GM04504 (cell line): ENCODE measurements around the gene TMPRSS5.
A peak's percentile ranks its signal among the peaks of the same experiment; 100 is the strongest.
"Not testable (repeated sequence)": the region's sequence is repeated elsewhere in the genome, so short reads cannot be mapped to it uniquely, and the experiment has no call there.

Source experiments
- DNase-seq: peaks from one replicate; pipeline ENCODE4 v3.0.0-alpha.2; 2012; ENCODE audit warnings: low read depth

Gene TMPRSS5

DNA sequence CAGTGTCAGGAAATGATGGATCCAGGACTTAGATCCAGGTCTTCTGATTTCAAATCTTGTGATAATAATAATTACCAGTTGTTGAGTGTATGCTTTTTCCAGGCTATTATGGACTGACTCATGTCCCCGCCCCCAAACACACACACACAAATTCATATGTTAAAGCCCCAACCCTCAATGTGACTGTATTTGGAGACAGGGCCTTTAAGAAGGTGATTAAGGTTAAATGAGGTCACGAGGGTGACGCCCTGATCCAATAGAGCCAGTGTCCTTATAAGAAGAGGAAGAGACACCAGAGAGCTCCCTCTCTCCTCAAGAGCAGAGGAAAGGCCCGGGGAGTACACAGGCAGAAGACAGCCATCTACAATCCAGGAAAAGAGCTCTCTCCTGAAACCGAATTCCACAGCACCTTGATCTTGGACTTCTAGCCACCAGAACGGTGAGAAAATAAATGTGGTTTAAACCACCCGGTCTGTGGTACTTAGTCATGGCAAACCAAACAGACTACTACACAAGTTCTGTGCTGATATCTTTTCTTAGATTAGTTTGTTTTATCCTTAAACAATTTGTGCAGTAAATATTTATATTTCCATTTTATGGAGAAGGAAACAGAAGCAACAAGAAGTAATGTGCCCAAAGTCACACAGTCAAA lies 8.2 kb downstream of the TMPRSS5 start:
- no peak for DNase-seq

DNA sequence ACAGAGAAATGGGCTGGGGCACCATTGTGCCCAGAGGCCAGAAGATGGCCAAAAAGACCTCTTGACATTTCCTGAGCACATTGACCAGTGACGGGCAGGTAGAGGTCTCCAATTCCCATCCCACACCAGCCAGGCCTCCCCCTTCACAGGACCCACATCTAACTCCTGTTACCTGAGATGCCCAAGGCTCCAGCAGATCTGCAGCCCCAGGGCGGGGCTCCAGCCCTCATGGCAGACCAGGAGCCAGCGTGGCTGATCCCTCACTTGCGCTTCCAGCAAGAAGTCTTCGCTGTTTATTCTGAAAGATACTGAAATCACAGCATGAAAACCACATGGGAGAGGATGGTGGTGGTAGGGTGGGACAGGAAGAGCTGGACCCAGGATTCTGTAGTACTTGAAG lies 9.0 kb downstream of the TMPRSS5 start:
- DNase-seq = no peak

DNA sequence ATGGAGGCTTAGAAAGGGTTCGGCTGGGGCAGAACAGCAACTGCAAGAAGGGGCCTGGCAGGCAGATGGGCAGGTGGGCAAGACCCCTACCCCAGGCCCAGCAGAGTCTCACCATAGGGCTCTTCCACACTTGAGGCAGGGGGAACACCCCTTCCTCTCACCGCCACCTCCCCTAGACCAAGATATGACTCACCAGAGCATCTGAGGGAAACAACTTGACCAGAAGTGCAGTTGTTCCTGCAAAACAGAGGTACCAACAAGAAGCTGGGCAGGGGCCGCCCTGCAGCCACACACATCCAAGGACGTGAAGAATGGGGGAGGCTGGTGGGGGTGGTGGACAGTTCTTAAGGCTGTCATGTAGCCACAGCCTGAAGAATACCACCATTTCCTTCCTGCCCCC lies 10.9 kb downstream of the TMPRSS5 start:
- no peak for DNase-seq

DNA sequence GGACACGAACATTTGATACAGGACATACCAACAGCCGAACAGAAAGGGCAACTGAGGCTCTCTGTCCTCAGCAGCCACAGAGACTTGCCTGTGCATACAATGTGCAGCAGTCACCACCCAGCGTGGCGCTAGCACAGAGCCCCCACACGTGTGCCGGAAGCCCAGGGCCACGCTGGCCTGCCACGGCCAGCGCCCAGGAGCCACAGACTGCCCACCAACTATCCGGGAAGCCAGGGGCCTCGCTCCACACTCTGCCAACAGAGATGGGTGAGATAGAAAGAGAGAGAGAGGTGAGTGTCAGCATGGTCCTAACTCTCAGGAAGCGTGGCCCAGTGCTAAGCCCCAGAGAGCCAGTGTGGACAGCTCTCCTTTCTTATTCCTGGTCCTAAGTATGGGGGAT lies 11.7 kb downstream of the TMPRSS5 start:
- no peak for DNase-seq

DNA sequence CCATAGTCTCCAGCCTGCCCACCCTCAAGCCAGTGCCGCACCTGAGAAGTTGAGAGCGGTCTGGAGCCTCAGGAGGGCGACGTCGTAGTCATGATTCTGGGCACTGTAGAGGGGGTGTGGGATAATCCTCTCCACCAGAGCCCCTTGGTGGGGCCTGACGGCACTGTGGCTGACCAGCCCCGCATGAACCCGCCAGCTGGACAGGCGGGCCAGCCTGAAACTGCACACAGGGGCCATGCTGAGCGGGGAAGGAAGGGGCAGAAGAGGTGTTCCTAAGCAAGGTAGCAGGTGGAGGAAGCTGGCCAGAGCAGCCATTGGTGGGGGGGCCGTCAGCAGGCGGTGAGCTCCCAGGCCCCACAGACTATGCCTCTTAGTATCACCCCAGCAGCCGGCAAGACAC lies 13.1 kb downstream of the TMPRSS5 start:
- DNase-seq = no peak

DNA sequence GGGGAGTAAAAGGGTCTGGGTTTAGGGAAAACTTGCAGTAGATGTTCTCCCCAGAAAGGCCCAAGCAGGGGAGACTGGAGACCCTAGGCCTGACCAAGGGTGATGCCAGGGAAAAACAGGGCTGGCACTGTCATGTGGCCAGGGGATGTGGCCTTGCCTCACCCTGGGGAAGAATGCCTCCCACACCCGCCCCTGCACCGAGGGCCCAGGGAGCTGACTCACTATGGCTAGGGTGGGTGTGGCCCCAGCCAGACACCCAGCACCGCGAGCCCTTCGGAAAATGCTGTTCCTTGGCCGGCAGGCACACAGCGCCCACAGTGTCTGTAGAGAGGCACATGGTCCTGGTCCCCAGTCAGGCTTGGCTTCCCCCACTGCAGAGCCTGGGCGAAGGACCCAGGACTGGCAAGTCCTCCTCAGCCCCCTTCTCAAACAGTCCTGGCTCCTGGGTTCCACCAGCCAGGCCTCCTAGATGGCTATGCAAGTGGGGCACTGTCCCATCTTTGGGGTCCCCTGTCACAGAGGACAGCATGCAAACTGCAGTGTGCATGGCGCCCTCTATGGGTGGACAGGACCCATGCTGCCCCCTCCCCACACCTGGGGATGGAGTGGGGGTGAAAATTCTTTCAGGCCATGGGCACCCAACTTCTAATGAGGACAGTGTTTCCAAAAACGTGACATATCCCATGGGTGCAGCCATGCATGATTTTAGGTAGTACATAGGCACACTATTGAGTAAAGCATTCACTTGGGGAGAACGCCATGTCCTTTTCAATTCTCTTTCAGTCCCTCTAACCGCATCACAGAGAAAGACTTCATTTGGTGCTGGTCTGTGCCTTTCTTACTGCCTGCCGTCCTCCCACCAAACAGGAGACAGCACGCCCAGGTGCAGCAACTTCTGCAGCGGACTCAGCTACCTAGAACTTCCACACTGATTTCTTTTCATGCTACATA lies 15.2 kb downstream of the TMPRSS5 start:
- DNase-seq = no peak

DNA sequence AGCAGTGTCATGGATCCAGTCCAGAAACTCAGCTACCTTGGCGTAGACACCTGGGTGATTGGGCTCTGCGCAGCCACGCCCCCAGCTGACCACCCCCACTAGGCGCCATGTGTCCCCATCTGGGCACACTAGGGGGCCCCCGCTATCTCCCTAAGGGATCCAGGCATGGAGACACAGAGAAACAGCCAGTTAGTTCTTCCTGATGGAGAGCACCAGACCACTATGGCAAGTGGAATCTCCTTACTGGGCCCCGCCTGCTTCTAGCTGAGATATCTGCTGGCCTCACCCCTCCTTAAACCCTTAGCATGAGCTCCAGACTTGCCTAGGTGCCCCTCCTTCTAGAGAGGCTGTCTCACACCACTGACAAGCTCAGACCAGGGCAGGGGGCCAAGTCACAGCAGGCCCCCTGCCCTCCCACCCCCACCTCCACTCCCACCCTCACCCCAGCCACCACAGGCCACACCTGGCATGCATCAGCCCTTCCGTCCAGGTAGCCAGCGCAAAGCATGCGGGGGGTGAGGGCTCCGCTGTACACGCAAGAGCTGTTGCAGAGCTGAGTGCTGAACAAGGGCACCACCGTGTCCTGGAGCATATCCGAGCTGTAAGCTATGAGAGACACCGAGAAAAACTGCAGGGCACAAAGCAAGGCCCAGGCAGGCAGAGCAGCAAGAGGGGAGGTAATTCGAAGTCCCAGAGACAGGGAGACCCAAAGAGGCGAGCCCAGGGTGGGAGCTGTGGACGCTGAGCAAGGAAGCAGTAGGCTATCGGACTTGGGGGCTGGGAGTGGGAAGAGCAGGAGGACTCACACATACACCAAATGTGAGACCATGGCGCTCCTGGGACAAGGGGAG lies 16.1 kb downstream of the TMPRSS5 start:
- no peak for DNase-seq

DNA sequence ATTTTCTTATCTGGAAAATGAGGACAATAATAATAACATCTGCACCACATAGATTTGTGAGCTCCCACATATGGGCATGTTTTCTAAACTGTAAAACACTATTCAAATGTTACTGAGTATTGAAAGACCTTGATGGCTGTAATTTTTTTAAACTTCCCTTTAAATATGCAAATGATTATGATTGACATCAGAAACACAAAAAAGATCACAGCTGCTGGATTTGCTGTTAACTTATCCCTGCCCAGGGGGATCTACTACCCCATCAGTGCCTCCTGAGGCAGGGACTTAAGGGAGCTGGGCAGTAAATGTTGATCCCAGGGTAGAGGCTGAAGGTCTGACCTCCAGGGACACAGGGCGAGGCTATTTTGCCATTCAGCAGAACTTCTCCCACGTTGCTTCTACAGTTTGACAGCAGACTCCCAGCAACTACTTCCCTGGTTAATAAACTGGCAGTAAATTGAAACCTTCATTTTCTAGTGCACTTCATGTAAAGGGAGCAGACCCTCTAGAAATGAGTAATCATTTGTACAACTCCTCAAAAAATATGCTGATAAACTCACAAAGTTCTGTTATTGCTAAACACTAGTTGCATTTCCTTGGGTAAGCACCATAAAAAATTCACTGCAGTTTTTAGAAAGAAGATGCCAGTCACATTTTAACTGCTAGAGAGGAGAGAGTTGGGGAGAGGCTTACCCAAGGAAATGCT lies 20.3 kb downstream of the TMPRSS5 start:
- no peak for DNase-seq

DNA sequence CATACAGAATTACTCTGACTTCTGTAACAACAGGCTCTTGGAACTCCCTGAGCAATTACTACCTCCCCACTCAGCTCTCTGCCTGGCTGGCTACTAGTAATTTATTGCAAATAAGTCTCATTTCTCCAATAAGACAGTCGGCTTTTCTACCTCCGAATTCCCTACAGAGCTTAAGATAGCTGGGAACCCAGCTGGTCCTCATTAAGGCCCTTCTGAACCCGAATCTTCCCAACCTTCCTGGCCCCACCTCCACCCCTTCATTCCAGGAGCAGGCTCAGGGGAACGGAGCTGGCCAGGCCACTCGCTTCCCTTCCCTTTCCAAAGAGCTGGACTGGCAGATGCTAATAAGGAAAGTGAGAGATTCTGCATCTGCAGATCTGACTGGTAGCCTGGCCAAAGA lies 21.6 kb downstream of the TMPRSS5 start:
- no peak for DNase-seq

DNA sequence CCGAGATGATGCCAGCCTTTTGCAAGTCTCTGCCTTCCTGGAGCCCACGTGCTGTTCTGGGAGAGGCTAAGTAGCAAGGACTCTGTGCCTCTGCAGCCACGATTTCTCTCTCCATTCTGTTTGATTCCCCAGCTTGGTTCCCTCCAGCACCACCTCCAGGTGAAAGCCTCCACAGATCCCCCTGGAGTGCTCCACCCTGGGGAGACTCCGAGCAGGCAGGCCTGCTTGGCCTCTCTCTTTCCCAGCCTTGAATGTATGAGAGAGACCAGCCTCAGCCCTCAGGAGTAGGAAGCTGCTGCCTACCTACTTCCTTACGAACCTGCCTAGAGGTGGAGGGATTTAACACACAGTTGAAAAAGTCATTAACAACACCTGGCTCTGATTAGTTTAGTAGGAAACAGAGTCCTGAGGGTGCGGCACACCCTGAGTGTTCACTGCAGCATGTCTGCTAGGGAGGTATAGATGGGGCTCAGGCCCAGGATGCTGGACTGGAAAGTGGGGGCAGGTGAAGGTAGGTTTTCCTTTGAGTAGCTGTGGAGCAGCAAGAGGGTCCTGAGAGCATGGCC lies 22.5 kb downstream of the TMPRSS5 start:
- DNase-seq = no peak

DNA sequence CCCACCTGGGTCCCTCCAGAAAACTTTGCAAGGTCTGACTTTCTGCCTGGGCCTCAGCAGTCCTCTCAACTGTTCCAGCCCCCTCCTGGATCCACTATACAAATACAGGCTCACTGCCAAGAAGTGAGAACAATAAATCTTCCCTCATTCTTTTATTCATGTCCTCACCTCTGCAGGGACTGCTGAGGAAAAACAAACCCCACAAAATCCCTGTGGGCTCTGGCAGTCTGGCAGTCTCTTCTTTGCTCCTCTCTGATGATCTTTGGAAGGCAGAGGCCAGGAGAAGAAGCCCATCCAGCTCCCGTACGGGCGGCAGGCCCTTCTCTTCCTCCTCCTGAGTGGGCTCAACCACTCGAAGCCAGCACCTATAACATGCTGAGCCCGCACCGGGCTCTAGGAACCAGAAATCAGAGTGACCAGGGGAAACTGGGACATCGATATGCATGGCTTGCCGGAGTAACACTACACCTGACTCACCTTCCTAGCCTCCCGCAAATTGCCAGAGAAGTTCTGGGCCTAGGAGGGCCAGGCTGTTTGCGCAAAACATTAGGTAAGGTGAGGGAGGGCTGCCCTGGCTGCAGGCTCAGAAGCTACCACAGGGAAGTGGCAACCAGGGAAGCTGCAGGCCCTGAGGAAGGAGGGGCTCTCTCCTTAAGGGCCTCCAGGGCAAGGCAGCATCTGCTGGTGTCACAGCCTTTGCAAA lies 24.2 kb downstream of the TMPRSS5 start:
- DNase-seq = no peak

DNA sequence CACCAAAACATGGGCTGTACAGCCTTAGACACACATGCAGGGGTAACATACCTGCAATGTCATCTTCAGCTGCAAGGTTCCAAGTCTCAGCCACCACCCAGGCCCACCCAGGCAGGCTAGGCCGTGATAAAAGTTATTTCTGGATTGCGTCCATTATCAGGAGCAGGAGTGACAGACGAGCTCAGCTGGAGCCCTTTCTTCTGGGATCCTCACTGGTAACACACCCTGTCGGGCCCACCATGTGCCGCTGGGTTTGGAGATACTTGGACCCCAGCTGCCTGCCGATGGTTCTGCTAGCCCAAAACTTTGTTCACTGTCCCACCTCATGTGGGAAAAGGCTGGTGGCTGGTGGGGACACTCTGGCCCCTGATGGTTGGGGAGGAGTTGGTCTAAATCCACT lies 24.8 kb downstream of the TMPRSS5 start:
- no peak for DNase-seq

DNA sequence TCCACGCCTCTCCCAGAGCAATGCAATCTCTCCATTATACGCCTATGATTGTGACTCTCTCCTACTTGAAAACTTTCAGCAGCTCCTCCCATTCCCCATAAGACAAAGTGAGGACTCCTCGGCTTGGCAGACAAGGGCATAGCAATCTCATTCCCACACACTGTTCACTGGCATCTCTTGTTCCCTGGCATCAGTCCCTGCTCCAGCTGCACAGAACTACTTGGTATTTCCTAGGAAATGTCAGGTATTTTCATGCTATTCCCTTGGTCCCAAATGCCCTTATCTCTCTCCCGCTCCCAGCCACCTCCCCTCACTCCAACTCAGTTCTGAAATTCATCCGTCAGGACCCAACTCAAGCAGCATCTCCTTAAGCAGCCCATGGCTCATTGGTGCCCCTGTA lies 28.4 kb downstream of the TMPRSS5 start:
- no peak for DNase-seq

DNA sequence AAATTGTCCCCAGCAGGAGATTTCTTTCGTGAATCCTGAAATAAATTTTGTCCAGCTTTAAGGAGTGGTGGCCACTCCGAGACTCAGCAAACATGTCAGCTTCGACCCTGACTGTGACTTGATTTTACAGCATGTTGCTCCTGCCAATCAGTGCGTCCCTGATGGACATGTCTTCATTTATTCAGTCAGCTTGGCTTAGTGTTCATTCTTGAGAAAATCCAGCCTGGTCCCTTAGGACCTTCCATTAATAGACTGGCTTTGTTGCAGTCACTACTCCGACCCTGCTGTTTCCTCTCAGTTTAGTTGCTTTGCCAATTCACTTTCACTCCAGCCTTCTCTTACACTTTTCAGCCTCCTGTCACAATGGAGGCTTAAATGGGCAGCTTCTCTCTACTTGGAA lies 30.5 kb downstream of the TMPRSS5 start:
- no peak for DNase-seq

DNA sequence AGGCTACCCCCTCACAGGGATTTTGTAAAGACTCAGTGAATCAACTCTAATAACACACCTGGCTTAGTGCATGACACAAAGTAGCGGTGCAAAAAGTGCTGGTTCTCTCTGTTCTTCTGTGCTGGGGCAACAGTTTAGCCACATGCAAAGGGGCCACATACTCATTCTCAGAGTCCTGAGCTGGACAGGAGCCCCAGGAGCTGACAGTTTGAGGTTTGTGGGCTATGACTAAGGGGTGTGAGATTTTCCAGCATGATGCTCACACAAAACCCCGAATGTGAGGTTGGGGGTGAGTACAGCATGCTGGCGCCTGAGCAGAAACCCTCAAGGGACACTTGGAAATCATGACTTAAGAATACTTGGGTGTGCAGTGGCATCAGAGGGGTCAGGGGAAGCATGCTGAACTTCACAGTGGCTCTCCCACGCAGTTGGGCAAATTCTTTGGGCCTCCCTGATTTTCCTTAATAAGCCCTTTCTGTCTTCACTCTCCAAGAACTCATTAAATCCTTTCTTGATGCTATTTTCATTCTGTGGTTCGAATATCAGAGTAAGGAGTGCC lies 31.0 kb downstream of the TMPRSS5 start:
- peak; percentile 77 for DNase-seq

DNA sequence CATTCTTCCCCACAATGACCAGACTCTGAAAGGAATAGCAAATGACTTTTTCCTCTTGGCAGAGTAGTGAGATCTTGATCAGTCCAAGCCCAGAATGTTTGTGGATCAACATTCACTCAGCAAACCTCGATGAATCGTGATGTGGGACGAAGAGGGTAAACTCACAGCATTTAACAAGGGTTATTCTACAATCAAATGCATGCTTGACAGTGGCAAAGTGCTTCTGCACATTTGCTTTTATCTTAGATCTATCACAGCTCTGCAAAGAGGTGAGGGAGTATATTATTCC lies 31.8 kb downstream of the TMPRSS5 start:
- no peak for DNase-seq

DNA sequence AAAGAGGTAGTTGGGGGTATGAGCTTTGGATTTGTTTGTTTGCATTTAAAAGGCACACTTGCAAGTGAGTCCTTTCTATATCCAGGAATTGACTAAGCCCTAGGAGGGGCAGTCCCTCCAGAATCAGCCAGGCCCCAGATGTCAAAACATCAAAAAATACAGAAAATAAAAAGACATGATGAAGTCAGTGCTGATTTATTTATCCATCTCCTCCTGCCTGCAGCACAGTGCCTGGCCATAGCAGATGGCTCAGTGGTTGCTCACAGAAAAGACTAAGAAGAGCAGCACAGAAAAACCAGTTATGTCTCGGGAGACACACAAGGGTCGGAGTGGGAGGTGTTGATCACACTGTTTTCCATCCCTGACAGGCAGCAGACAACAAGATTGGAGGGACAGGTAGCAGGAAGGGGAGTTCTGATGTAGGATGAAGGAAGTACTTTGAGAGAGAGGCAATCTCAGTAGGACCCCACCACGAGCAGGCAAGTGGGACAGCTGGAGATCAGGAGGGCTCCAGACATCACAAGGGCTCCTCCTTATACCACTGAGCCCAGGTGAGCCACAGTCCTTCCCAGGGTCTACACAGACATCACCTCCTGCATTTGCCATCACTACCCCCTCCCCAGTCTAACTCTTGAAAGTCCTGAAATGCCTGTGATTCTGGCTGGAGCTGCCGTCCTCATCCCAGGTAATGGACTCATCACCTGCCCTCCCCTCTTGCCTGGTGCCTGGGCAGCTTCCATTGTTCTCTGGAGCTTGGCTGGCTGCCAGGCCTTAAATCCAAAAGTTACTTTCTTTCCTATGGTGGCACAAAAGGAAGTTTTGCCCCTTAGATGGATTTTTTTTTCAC lies 32.3 kb downstream of the TMPRSS5 start:
- no peak for DNase-seq

DNA sequence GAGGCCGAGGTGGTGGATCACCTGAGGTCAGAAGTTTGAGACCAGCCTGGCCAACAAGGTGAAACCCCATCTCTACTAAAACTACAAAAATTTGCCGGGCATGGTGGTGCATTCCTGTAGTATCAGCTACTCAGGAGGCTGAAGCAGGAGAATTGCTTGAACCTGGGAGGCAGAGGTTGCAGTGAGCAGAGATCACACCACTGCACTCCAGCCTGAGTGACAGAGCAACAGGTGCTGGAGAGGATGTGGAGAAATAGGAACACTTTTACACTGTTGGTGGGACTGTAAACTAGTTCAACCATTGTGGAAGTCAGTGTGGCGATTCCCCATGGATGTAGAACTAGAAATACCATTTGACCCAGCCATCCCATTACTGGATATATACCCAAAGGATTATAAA lies 34.2 kb downstream of the TMPRSS5 start:
- not testable (repeated sequence) for DNase-seq

DNA sequence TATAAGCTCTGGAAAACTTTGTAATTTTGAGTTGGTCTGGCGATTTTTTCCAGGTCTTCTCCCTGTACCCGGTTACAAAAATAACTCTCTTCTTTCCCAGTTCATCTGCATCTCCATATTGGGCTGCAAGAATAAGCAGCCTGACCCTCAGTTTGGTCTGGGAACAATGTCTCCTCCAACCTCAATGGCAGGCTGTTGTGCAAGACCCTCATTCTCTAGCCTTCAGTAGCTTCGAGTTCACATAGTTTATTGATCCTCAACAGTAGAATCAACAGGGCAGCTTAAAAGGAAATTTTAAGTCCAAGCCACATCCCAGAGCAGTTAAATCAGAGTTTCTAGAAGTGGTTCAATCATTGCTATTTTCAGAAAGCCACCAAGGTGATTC lies 35.3 kb downstream of the TMPRSS5 start:
- DNase-seq = no peak
